Nephron (organoid): ENCODE data around the gene RNU2-1.
A peak's percentile ranks its signal among the peaks of the same experiment; 100 is the strongest.
"Not testable (repeated sequence)": the region's sequence is repeated elsewhere in the genome, so short reads cannot be mapped to it uniquely, and the experiment has no call there.

Experiments used
- H3K27ac Mint-ChIP-seq, 3 experiments: 2 replicates each; pipeline ENCODE4 v1.8.0; 2020; ENCODE audit warnings: mixed read lengths in 3 of 3, mild to moderate bottlenecking in 2 of 3, moderate library complexity in 1 of 3
- H3K27me3 Mint-ChIP-seq: 2 replicates; pipeline ENCODE4 v1.8.0; 2021; ENCODE audit warnings: low read depth, mild to moderate bottlenecking, moderate library complexity, mixed read lengths
- H3K36me3 Mint-ChIP-seq: 2 replicates; pipeline ENCODE4 v1.8.0; 2020; ENCODE audit warnings: low read depth, mixed read lengths
- H3K4me1 Mint-ChIP-seq: 2 replicates; pipeline ENCODE4 v1.8.0; 2020; ENCODE audit warnings: mixed read lengths
- H3K4me3 Mint-ChIP-seq, 3 experiments: 2 replicates each; pipeline ENCODE4 v1.8.0; 2020; ENCODE audit warnings: mild to moderate bottlenecking in 3 of 3, mixed read lengths in 3 of 3, moderate library complexity in 2 of 3
- H3K9me3 Mint-ChIP-seq: 2 replicates; pipeline ENCODE4 v1.8.0; 2020; ENCODE audit warnings: mixed read lengths
- TF ChIP-seq, protein P1 (sequence below), 3 experiments: fragments of 200-600 bp; sonication (generic); IDR thresholded peaks; one replicate each; pipeline ENCODE4 v1.5.0; 2021; ENCODE audit warnings: antibody characterized with exemption in 3 of 3; ENCODE audit not compliant: unreplicated experiment in 3 of 3

RNU2-1 gene

DNA sequence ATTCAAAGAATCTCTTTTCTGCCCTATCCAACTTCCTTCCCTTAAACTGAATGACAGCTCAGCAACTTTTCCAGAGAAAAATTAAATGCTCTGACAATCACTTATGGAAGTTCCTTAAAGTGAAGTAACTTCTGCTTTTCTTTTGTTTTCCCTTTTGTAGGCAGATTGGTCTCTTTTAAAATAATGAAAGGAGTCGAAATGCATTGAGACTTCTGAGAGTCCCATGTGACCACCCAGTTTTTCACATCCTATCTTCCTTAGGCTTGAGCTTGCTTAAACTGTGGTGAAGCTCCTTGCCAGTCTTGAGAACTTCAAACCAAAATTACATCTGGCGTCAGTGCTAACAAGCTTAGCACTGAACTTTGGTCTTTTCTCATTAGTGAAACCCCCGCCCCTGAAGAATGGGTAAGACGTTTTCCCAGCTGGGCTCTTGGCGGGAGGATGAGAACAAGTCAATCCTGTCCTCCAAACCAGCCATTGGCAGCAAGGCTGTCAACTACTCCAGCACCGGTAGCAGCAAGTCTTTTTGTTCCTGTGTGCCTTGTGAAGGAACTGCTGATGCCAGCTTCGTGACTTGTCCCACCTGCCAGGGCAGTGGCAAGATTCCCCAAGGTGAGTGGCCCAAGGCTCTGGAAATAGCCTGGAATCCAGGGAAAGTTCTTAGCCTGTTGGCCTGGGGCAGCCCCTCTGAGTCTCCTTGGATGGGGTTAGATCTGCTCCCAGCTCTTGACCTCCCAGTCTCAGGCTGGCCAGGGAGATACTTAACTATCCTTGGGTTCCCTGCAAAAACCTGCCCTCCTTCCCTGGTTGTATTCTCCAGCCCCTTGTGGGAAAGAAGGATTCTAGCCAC is 20.9 kb downstream of the RNU2-1 start:
- peak overlapping the region; percentile 93 to 97 (median 97) for H3K4me3 Mint-ChIP-seq
- peak overlapping the region; percentile 79 to 94 (median 87) for H3K27ac Mint-ChIP-seq
- no peaks in the 10 kb centered on the region for H3K27me3 Mint-ChIP-seq
- TF ChIP-seq, protein P1, sequence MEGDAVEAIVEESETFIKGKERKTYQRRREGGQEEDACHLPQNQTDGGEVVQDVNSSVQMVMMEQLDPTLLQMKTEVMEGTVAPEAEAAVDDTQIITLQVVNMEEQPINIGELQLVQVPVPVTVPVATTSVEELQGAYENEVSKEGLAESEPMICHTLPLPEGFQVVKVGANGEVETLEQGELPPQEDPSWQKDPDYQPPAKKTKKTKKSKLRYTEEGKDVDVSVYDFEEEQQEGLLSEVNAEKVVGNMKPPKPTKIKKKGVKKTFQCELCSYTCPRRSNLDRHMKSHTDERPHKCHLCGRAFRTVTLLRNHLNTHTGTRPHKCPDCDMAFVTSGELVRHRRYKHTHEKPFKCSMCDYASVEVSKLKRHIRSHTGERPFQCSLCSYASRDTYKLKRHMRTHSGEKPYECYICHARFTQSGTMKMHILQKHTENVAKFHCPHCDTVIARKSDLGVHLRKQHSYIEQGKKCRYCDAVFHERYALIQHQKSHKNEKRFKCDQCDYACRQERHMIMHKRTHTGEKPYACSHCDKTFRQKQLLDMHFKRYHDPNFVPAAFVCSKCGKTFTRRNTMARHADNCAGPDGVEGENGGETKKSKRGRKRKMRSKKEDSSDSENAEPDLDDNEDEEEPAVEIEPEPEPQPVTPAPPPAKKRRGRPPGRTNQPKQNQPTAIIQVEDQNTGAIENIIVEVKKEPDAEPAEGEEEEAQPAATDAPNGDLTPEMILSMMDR (IDR thresholded peaks at IDR 0.05; ENCODE audit: unreplicated experiment in 3 of 3): no peak
- H3K36me3 Mint-ChIP-seq: peaks cover 29% of the 10 kb centered on the region
- H3K9me3 Mint-ChIP-seq: no peaks in the 10 kb centered on the region
- peaks cover 22% of the 10 kb centered on the region for H3K4me1 Mint-ChIP-seq

DNA sequence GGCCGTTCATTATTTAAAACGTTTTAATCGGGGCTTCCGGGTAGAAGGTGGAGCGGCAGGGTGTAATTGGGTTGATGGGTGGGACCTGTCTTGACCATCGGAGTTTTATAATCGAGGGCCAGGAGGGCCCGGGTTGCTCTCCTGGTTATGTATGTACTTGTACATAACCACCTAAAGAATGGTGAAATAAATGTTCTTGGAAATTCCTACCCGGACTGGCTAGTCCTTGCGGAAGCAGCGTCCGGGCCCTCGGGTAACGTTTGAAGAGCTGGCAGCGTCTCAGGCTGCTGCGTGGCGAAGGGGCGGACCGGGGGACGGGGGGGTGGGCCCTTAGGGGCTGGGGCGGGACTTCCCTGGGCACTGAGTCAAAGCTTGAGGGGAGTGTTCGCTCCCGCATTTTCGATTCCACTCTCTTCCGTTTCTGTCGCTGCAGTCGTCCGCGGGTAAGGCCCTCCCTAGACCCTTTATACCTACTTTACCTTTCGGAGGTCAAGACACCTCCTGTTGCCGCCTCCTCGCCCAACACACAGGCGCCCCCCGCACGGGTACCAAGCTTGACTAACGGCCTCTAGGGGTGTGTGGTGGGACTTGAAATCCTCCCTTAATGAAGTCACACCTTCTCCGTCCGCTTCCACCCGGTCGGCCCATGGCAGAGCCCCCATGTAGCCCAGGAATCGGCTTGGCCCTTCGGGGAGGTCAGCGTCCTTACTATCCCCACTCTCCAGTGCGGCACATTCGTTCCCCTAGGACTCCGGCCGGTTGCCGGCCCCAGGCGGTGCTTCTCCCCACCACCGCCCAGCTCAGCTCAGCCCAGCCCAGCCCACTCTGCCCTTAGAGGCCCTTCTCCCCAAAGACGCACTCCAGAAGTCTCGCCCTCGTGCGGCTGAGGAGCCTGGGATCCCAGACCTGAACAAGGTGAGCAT is 22.0 kb downstream of the RNU2-1 start, which contains the start of gene TMEM106A:
Gene TMEM106A, plus strand, starts transcription at position 396 of the 923 bp plus-strand sequence. CDS start 1,167 bp downstream, outside the sequence.
- TF ChIP-seq, protein P1 (IDR thresholded peaks at IDR 0.05; ENCODE audit: unreplicated experiment in 3 of 3): peak; percentile 30 to 45 (median 43)
- H3K27ac Mint-ChIP-seq: peak within 1 kb of the TSS; percentile 79 to 94 (median 87)
- H3K4me3 Mint-ChIP-seq: peak within 1 kb of the TSS; percentile 93 to 97 (median 97)
- peaks cover 22% of the 10 kb centered on the region for H3K4me1 Mint-ChIP-seq
- no peaks in the 10 kb centered on the region for H3K9me3 Mint-ChIP-seq
- H3K27me3 Mint-ChIP-seq: no peaks in the 10 kb centered on the region
- peaks cover 37% of the 10 kb centered on the region for H3K36me3 Mint-ChIP-seq

DNA sequence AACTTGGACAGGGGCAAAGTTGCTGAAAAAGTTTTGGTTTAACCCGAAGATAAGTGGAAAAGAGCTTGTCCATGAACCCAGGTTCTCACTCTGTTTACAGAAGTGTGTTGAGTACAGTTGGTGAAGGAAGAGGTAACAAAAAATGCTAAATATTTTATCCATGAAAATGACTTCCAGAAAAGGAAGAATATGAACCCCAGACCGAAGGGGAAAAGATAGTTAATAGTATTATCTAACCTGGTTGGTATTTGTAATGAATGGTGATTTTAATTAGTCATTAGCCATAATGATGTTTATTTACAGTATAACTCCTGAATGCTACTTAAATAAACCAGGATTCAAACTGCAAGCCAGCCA is 22.7 kb downstream of the RNU2-1 start:
- TF ChIP-seq, protein P1 (IDR thresholded peaks at IDR 0.05; ENCODE audit: unreplicated experiment in 3 of 3): no peak
- peak overlapping the region; percentile 93 to 97 (median 97) for H3K4me3 Mint-ChIP-seq
- peaks cover 43% of the 10 kb centered on the region for H3K36me3 Mint-ChIP-seq
- no peaks in the 10 kb centered on the region for H3K27me3 Mint-ChIP-seq
- peaks cover 22% of the 10 kb centered on the region for H3K4me1 Mint-ChIP-seq
- H3K27ac Mint-ChIP-seq: peak overlapping the region; percentile 67 to 94 (median 79)
- H3K9me3 Mint-ChIP-seq: no peaks in the 10 kb centered on the region

DNA sequence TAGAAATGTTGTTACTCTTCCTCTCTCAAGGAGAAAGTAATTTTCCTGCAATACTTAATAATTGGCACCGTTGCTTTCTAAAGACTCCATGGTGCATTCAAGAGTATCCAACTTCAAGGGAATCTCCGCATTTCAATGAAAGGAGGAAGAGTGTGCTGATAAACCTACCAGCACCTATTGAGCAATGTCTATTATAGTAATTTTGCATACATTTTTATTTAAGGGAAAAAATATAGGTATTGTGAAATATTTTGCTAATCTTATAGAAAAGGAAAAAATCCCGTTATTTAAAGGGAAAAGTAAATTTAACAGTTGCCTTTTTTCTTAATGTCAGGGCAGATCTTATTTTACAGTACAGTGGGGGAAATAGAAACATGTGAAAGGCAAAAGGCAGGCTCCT is 23.2 kb downstream of the RNU2-1 start:
- H3K4me3 Mint-ChIP-seq: peak overlapping the region; percentile 93 to 97 (median 97)
- peaks cover 22% of the 10 kb centered on the region for H3K4me1 Mint-ChIP-seq
- H3K27ac Mint-ChIP-seq: peak overlapping the region; percentile 67 to 94 (median 79)
- TF ChIP-seq, protein P1 (IDR thresholded peaks at IDR 0.05; ENCODE audit: unreplicated experiment in 3 of 3): no peak
- no peaks in the 10 kb centered on the region for H3K27me3 Mint-ChIP-seq
- H3K36me3 Mint-ChIP-seq: peaks cover 41% of the 10 kb centered on the region
- H3K9me3 Mint-ChIP-seq: no peaks in the 10 kb centered on the region

DNA sequence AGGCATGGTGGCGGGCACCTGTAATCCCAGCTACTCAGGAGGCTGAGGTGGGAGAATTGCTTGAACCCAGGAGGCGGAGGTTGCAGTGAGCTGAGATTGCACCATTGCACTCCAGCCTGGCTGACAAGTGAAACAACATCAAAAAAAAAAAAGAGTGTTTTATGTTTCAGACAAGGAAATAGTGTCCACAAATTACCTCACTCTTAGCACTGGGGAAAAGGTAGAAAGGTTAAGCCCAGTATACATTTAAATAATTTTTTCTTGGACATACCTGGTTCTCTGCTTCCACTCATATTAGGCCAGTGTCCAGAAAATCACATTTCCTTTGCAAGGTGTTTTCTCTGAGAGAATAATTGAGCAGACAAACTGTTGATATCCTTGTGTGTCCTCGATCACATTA is 30.8 kb downstream of the RNU2-1 start:
- not testable (repeated sequence) for H3K9me3 Mint-ChIP-seq

DNA sequence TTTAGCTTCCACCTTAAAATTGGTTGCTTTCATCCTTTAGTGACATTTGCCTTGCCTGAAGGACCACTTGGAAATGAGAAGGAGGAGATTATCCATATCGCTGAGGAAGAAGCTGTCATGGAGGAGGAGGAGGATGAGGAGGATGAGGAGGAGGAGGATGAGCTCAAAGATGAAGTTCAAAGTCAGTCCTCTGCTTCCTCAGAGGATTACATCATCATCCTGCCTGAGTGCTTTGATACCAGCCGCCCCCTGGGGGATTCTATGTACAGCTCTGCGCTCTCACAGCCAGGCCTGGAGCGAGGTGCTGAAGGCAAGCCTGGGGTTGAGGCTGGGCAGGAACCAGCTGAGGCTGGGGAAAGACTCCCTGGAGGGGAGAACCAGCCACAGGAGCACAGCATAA is 33.6 kb downstream of the RNU2-1 start:
- TF ChIP-seq, protein P1 (IDR thresholded peaks at IDR 0.05; ENCODE audit: unreplicated experiment in 3 of 3): no peak
- Mint-ChIP-seq H3K9me3 (no peaks in the 10 kb centered on the region), H3K4me3 (no peak overlapping the region), H3K27me3 (no peaks in the 10 kb centered on the region), H3K4me1 (no peaks in the 10 kb centered on the region), H3K36me3 (peaks cover 66% of the 10 kb centered on the region), H3K27ac (no peak overlapping the region)

More for the DNA sequence above, 30.8 kb downstream of the RNU2-1 start:
- peaks cover 68% of the 10 kb centered on the region for H3K36me3 Mint-ChIP-seq
- H3K27ac Mint-ChIP-seq, H3K4me3 Mint-ChIP-seq, H3K27me3 Mint-ChIP-seq, H3K4me1 Mint-ChIP-seq: not testable (repeated sequence)
